ENCODE data around the gene AURKA.

GRCh38 chr20:56426926-56427325, 34.9 kb upstream of the AURKA start:
- TF ChIP-seq CTCF (conservative IDR thresholded peaks at IDR 0.05; ENCODE audit: low read length): no peak
- TF ChIP-seq EZH2phosphoT487 (IDR thresholded peaks at IDR 0.05; ENCODE audit: borderline replicate concordance): no peak

Measured in Loucy (cell line).